Activated T-cell treated with anti-CD3 and anti-CD28 coated beads, Interleukin-2, amount 50 U/mL, for 1 hour (primary cell): Measurements from ENCODE around the gene OR8B12.
"Not testable (repeated sequence)": the region's sequence is repeated elsewhere in the genome, so short reads cannot be mapped to it uniquely, and the experiment has no call there.

ENCODE experiments used
- DNase-seq: peaks from one replicate; pipeline ENCODE4 v3.0.0-alpha.2; 2020

OR8B12 gene

DNA sequence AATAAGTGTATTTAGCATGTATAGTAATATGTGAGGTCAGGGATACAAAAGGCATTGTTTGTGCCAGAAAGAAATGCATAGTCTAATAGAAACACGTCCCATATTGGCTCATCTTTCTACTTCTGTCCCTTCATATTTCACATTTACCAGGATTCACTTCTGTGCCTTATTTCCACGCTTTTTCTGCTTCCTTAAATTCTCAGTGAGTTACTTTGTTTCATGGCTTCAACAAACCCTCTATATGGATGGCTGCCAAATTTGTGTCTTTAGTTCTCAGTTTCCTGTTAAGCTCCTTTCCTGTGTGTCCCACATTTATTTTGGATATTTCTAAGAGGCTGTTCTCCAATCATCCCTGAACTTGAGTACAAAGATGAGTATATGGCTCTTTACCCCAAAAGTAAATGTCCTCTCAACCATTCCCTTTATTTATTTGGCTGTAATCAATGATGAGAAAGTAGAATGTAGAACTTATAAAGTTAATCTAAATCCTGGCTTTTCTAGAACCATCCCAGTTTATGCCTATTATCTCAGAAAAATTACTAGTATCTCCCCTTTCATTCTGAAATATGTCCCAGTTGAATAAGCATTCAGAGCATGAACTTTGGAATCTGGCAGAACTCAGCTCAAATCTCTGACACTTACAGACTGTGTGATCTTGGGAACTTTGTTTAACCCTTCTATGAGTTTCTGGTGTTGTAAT, 23.5 kb downstream of the OR8B12 start:
- DNase-seq, result no peak

DNA sequence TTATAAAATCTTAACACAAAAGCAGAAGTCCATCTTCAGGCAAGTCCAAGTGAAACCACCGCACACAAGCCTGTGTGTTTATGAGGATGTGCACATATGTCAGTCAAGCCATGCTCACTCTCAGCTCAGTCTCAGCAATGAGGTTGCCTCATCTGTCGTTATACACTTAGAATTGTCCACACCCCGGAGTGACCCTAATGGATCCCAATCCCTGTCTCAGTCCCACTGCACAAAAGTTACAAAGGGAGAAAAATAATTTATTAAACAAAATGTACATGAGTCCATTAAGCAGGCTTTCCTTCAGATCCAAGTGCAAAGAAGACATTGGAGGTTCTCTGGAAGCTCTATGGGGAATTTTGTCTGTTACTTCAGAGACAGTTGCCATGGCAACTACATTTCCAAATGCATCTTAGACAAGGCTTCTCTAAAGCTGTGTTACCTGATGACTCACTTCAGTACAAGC, 24.4 kb downstream of the OR8B12 start:
- DNase-seq, result no peak

DNA sequence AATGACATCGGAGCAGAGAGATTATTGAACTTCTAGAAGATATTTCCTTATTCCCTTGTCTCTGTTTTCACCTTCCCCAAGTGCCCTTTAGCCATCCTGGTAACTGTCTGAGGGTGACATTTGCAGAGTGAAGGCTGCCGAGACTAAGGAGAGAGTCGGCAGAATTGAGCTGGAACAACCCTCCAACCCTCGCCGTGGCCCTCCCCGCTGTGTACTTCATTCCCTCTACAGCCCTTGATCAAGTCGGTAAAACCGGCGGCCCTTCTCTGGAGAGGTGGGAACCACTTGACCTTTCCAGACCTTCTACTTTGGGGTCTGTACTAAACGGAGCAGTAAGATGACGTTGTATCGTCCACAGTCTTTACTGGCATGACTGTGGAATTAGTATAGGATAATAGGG, 26.1 kb downstream of the OR8B12 start:
- DNase-seq, result no peak

DNA sequence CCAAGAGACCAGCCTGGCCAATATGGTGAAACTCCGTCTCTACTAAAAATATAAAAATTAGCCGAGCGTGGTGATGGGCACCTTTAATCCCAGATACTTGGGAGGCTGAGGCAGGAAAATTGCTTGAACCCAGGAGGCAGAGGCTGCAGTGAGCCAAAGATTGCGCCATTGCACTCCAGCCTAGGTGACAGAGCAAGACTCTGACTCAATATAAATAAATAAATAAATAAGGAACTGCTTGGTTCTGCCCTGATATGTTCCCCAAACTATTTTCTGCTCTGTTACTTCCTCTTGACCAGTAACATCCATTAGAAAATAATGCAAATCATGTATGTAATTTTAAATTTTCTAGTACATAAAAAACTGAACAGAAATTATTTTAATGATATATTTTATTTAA, 28.8 kb downstream of the OR8B12 start:
- not testable (repeated sequence) for DNase-seq

DNA sequence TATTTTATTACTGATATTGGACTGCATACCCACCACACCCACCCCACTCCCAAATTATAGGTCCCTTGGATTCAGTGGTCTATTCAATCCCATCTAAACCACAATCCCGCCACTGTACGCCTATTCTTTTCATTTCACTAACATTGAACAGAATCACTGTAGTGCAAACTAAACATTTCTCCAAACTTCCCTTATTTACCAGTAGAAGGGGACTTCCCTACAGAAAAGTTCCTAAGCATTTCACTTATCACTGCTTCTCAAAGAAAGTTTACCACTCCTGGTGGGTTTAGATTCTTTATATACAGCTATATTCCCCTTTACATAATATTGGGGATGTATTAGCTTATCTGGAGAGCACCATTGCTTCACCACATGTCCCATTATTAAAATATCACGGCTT, 29.3 kb downstream of the OR8B12 start:
- no peak for DNase-seq

DNA sequence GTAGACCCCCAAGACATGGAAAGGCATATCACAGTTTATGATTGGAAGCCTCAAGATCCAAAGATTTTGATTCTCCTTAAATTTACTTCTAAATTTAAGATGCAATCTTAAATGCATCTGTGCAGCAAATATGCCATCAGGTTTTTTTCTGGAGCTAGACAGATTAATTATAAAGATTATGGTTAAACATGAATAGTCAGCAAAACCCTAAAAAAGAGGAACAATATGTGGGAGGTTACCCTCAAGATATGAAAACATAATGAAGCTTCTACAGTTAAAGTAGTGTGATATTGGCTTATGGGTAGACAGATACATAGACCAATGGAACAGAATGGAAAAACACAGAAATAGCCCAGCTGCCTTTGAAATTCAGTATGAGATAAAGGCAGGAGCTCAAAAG, 31.7 kb downstream of the OR8B12 start:
- DNase-seq, result no peak

DNA sequence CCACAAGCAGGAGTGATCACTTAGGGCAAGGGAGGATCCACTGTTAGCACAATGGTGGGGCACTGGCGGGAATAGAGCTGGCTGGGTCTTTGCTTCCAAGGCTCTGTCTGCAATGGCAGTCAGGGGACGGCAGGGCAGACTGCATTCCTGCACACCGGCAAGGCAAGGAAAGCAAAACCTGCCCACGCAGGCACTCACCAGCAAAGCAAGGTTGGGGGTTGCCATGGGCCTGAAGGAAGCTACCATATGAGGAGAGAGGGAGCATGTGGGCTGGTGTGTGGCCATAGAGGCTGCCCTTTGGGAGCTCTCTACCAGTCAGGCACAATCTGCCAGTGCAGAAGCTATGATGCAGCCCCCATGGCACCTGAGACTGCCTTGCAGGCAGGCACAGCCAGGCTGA, 33.2 kb downstream of the OR8B12 start:
- DNase-seq, result no peak

DNA sequence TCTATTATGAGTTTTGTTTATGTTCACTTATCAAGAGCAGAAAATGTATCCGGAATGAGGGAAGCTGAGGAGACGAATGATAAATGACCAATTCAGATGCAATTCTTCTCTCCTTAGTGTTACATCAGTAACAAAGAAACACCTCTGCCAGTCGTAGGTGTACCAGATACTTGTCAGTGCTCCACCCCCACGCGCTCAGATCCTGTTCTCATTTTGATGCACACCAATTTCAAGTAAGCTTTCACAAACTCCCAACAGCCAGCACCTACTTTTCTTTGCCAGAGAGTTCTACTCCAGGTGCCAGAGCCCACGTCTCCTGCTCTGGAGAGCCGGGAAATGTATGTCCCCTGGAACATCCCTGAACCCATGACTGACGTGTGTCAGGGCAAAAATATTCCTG, 43.7 kb downstream of the OR8B12 start:
- no peak for DNase-seq

DNA sequence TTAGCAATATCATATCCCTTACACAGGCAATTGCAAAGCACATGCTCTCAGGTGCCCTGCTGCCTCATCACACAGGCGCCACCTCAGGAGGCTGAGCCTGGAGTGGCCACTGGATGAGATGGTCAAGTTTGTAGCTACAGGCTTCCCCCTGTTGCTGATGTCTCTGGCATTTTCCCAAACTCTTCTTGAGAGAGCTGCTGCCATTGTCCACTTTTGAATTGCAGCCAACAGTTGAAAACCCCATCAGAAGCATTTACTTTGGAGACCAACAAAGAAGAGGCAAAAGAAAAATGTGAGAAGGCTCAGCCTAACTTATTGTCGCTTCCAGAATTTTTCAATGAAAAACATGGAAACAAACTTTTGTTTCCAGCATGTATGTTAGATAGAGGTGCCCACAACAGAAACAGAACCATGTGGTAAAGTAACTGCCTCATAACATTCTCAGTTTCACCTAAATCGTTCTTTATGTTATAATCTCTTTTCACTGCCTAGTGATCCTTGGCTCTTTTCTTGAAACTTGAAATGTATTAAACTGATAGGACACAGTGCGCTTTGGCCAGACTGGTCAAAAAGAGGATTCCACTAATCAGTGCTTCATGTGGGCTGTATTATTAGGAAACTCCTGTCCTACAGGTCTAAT, 50.3 kb downstream of the OR8B12 start:
- DNase-seq, result no peak
